ENCODE data around the gene DEDD.

- TF ChIP-seq CTCF (conservative IDR thresholded peaks at IDR 0.05; ENCODE audit: low read depth, low read length) (no peak), EZH2phosphoT487 (IDR thresholded peaks at IDR 0.05; ENCODE audit: borderline replicate concordance, low read length) (no peak), EZH2 (IDR thresholded peaks at IDR 0.05; ENCODE audit: low read length, unreplicated experiment) (no peak)
These were observed 35.9 kb downstream of the DEDD start for GRCh38 chr1:161096530-161096929.

All from PC-3 (cell line).